Gastrocnemius medialis (tissue), 4 donors: ENCODE results near the gene TMPRSS9. TPM values are rescaled to one million over a fixed set of nuclear protein-coding genes. Genes with fewer than 3 reads are reported as not detected.

Experiments
- ATAC-seq, 2 donors: fragments of 150-250 bp; one replicate each; pipeline ENCODE4 v1.9.1; 2016
- DNase-seq, 2 donors: peaks; one replicate each; pipeline ENCODE4 v3.0.0-alpha.2; 2019
- H3K27ac ChIP-seq, 4 donors: fragments of 200-600 bp; sonication (generic); 1 replicate in 1 of 4; 2 replicates in 3 of 4; pipeline ENCODE4 v1.5.1; 2016 to 2018; ENCODE audit warnings: mild to moderate bottlenecking in 2 of 4, moderate library complexity in 1 of 4
- H3K27me3 ChIP-seq, 3 donors: fragments of 200-600 bp; sonication (generic) in 2 of 3; 1 replicate in 1 of 3; 2 replicates in 2 of 3; pipeline versions ENCODE4 v1.5.1 to v1.6.0; 2016 to 2019; ENCODE audit warnings: mild to moderate bottlenecking in 1 of 3, moderate library complexity in 1 of 3
- H3K36me3 ChIP-seq, 2 donors: fragments of 200-600 bp; sonication (generic) in 1 of 2; one replicate each; pipeline ENCODE4 v1.5.1; 2017 to 2018
- H3K4me1 ChIP-seq, 2 donors: fragments of 200-600 bp; sonication (generic) in 1 of 2; one replicate each; pipeline ENCODE4 v1.5.1; 2016 to 2017; ENCODE audit warnings: mild to moderate bottlenecking in 2 of 2
- H3K4me3 ChIP-seq, 4 donors: fragments of 200-600 bp; sonication (generic) in 3 of 4; 1 replicate in 1 of 4; 2 replicates in 3 of 4; pipeline ENCODE4 v1.5.1; 2016 to 2019; ENCODE audit warnings: mild to moderate bottlenecking in 2 of 4
- H3K9me3 ChIP-seq, 3 donors: fragments of 200-600 bp; sonication (generic) in 2 of 3; 1 replicate in 1 of 3; 2 replicates in 2 of 3; pipeline ENCODE4 v1.5.1; 2016 to 2019
- POLR2A ChIP-seq, 2 donors: fragments of 450-650 bp; IDR thresholded peaks; one replicate each; pipeline ENCODE4 v1.6.1; 2017; ENCODE audit warnings: antibody characterized with exemption in 2 of 2, mild to moderate bottlenecking in 2 of 2, moderate library complexity in 2 of 2
- in situ Hi-C, 4 donors: fragments of 200-750 bp; cut with MboI; loops; one replicate each; pipeline versions ENCODE4 v1.15.0 to v1.8.0; 2017; ENCODE audit warnings: low sequenced_read_pairs in 4 of 4
- intact Hi-C: fragments of 100-400 bp; cut with DNase I; formaldehyde crosslinking; loops from one replicate; pipeline ENCODE4 v1.15.1; 2023; ENCODE audit warnings: low total_unique reads
- total RNA-seq, 4 donors: library from RNA; depleted of rRNA; stranded (reverse); fragments of >200 nt; gene quantifications; one replicate each; pipeline versions ENCODE4 v1.1.0 to v1.2.3, GENCODE V29; 2016
- TF ChIP-seq, protein P1 (sequence below), 5 experiments: fragments of 450-650 bp in 3 of 5; fragments of 200-600 bp in 2 of 5; sonication (generic) in 2 of 5; IDR thresholded peaks in 4 of 5; conservative IDR thresholded peaks in 1 of 5; 1 replicate in 4 of 5; 2 replicates in 1 of 5; pipeline ENCODE4 v1.5.1; 2016 to 2019; ENCODE audit warnings: antibody characterized with exemption in 5 of 5, mild to moderate bottlenecking in 3 of 5, moderate library complexity in 3 of 5

The TMPRSS9 gene
- total RNA-seq, 4 donors from 2014 or later: not detected

GRCh38 chr19:2323707-2324106 is 36.4 kb upstream of the TMPRSS9 start:
- ATAC-seq (no peak), DNase-seq (no peak)
- intact Hi-C loops: no loop called here
- Histone ChIP-seq H3K9me3 (no peaks in the 10 kb centered on the region), H3K4me1 (peaks cover 12 to 13% of the 10 kb centered on the region in 2 donors), H3K27ac (no peak overlapping the region), H3K27me3 (no peaks in the 10 kb centered on the region), H3K4me3 (no peak overlapping the region), H3K36me3 (peaks cover 0 to 27% of the 10 kb centered on the region in 2 donors)
- in situ Hi-C loops: loop anchor here in 1 of 4 donors (10.0 kb wide), 1 partner anchor 169 kb away; the partner anchor contains the start of gene AP3D1
- no peak for TF ChIP-seq POLR2A (IDR thresholded peaks at IDR 0.05)
- TF ChIP-seq, protein P1, sequence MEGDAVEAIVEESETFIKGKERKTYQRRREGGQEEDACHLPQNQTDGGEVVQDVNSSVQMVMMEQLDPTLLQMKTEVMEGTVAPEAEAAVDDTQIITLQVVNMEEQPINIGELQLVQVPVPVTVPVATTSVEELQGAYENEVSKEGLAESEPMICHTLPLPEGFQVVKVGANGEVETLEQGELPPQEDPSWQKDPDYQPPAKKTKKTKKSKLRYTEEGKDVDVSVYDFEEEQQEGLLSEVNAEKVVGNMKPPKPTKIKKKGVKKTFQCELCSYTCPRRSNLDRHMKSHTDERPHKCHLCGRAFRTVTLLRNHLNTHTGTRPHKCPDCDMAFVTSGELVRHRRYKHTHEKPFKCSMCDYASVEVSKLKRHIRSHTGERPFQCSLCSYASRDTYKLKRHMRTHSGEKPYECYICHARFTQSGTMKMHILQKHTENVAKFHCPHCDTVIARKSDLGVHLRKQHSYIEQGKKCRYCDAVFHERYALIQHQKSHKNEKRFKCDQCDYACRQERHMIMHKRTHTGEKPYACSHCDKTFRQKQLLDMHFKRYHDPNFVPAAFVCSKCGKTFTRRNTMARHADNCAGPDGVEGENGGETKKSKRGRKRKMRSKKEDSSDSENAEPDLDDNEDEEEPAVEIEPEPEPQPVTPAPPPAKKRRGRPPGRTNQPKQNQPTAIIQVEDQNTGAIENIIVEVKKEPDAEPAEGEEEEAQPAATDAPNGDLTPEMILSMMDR (IDR thresholded peaks at IDR 0.05 in 4 of 5, conservative IDR thresholded peaks at IDR 0.05 in 1 of 5): no peak

DNA sequence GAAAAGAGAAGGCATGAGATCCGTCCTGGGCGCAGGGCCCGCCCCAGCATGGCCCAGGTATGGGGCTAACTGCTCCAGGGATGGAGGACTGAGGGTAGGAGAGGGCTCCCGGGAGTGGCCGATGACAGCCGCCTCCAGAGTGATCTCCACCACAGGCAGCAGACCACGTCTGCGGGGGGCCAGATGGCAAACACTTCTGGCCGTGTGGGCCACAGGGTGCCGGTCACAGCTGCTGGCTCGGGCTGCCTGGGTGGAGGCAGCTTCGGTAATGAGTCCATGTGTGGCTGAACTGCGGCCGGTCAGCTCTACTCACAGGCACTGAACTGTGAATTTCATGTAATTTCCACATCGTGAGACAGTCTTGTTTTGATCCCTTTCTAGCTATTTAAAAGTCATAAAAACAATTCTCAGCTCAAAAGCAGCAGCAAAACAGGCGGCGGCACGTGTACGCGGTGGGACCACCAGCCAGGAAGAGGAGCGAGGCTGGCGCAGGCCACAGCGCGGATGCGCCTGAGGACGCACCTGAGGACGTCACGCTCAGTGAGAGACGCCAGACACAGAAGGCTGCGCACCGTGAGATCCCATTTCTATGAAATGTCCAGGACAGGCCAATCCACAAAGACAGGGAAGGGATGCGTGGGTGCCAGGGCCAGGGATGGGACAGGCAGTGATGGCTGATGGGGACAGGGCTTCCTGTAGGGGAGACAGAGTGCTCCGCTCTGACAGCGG is 35.7 kb upstream of the TMPRSS9 start:
- DNase-seq: no peak
- intact Hi-C loops: no loop called here
- Histone ChIP-seq H3K27me3 (no peaks in the 10 kb centered on the region), H3K36me3 (peaks cover 0 to 27% of the 10 kb centered on the region in 2 donors), H3K4me1 (peaks cover 16 to 17% of the 10 kb centered on the region in 2 donors), H3K27ac (no peak overlapping the region), H3K9me3 (no peaks in the 10 kb centered on the region), H3K4me3 (no peak overlapping the region)
- no peak for ATAC-seq
- no peak for TF ChIP-seq POLR2A (IDR thresholded peaks at IDR 0.05)
- TF ChIP-seq, protein P1 (IDR thresholded peaks at IDR 0.05 in 4 of 5, conservative IDR thresholded peaks at IDR 0.05 in 1 of 5): no peak
- in situ Hi-C loops: loop anchor here in 1 of 4 donors (10.0 kb wide), 1 partner anchor 170 kb away; the partner anchor contains the start of gene AP3D1

GRCh38 chr19:2325281-2326046 is 34.6 kb upstream of the TMPRSS9 start:
- intact Hi-C loops: loop anchor here (5.0 kb wide), 1 partner anchor 53 kb away; no protein-coding TSS in a partner anchor
- in situ Hi-C loops: loop anchor here in 1 of 4 donors (10.0 kb wide), 1 partner anchor 171 kb away; the partner anchor contains the start of gene AP3D1
- Histone ChIP-seq H3K36me3 (peaks cover 0 to 27% of the 10 kb centered on the region in 2 donors), H3K27ac (no peak overlapping the region), H3K27me3 (no peaks in the 10 kb centered on the region), H3K9me3 (no peaks in the 10 kb centered on the region), H3K4me1 (peaks cover 27 to 28% of the 10 kb centered on the region in 2 donors), H3K4me3 (no peak overlapping the region)
- TF ChIP-seq, protein P1 (IDR thresholded peaks at IDR 0.05 in 4 of 5, conservative IDR thresholded peaks at IDR 0.05 in 1 of 5): no peak
- DNase-seq (no peak), ATAC-seq (no peak)

GRCh38 chr19:2326699-2327360 is 33.2 kb upstream of the TMPRSS9 start:
- Histone ChIP-seq H3K36me3 (peaks cover 0 to 27% of the 10 kb centered on the region in 2 donors), H3K27ac (no peak overlapping the region), H3K9me3 (no peaks in the 10 kb centered on the region), H3K4me1 (peaks cover 39 to 40% of the 10 kb centered on the region in 2 donors), H3K27me3 (no peaks in the 10 kb centered on the region), H3K4me3 (peak overlapping the region in 1 of 4 donors; percentile 75)
- ATAC-seq (no peak), DNase-seq (no peak)
- intact Hi-C loops: loop anchor here (5.0 kb wide), 1 partner anchor 55 kb away; no protein-coding TSS in a partner anchor
- TF ChIP-seq POLR2A (IDR thresholded peaks at IDR 0.05): no peak
- TF ChIP-seq, protein P1 (IDR thresholded peaks at IDR 0.05 in 4 of 5, conservative IDR thresholded peaks at IDR 0.05 in 1 of 5): no peak
- in situ Hi-C loops: loop anchor here in 1 of 4 donors (10.0 kb wide), 1 partner anchor 172 kb away; the partner anchor contains the start of gene AP3D1
